ENCODE measurements around the gene HIBCH. TPM values are rescaled to one million over a fixed set of nuclear protein-coding genes. Genes with fewer than 3 reads are reported as not detected.

Gene HIBCH
- total RNA-seq, 2 experiments from 2014 or later, result 15.6 to 29.7 TPM

GRCh38 chr2:190267302-190267701 is 52.3 kb downstream of the HIBCH start:
- TF ChIP-seq CTCF (conservative IDR thresholded peaks at IDR 0.05; ENCODE audit: low read length) (no peak), EZH2phosphoT487 (IDR thresholded peaks at IDR 0.05; ENCODE audit: borderline replicate concordance, low read depth, low read length) (no peak)
- H3K4me1 ChIP-seq (ENCODE audit: insufficient read depth, low read length, poor library complexity, severe bottlenecking), result no peaks in the 10 kb centered on the region
- H3K4me3 ChIP-seq (ENCODE audit: low read depth, low read length, poor library complexity, severe bottlenecking), result no peak overlapping the region
- H3K4me2 ChIP-seq (ENCODE audit: low read length), result no peak overlapping the region
- intact Hi-C loops (cut with micrococcal nuclease; ENCODE audit: unreplicated experiment), result no loop called here
- H3K9me2 ChIP-seq (ENCODE audit: insufficient read depth, low read length), result no peaks in the 10 kb centered on the region
- no peak overlapping the region for H2AFZ ChIP-seq (ENCODE audit: low read length)
- BruUV-seq (replicated peaks), result no TSS peak
- no peak overlapping the region for H3K27ac ChIP-seq (ENCODE audit: low read depth, low read length, poor library complexity, severe bottlenecking)
- ChIA-PET POLR2A (no interaction called here), CTCF (ENCODE audit: unreplicated experiment) (no interaction called here)
- peaks cover 5% of the 10 kb centered on the region; the same call in 1 of the 2 replicates for H3K9me3 ChIP-seq (ENCODE audit: low read length)
- no peaks in the 10 kb centered on the region for H3K79me2 ChIP-seq (ENCODE audit: insufficient read depth, low read depth, low read length)
- DNase-seq (ENCODE audit: low spot score), result no peak
- no peaks in the 10 kb centered on the region for H4K20me1 ChIP-seq (ENCODE audit: insufficient read depth, low read length)
- H3K36me3 ChIP-seq (ENCODE audit: insufficient read depth, low read length), result no peaks in the 10 kb centered on the region

- TF ChIP-seq CTCF (conservative IDR thresholded peaks at IDR 0.05; ENCODE audit: low read length), result no peak
- intact Hi-C loops (cut with micrococcal nuclease; ENCODE audit: unreplicated experiment), result no loop called here
- BruUV-seq (replicated peaks), result no TSS peak
- no peak overlapping the region for H3K4me3 ChIP-seq (ENCODE audit: low read depth, low read length, poor library complexity, severe bottlenecking)
- no peak overlapping the region for H2AFZ ChIP-seq (ENCODE audit: low read length)
- ChIA-PET CTCF (ENCODE audit: unreplicated experiment) (no interaction called here), POLR2A (interaction anchor here (0.6 to 1.5 kb wide), 2 partner anchors 16 to 289 kb away, joined by 3 read pairs; no protein-coding TSS in a partner anchor)
- DNase-seq (ENCODE audit: low spot score), result no peak
- H4K20me1 ChIP-seq (ENCODE audit: insufficient read depth, low read length), result no peaks in the 10 kb centered on the region
- H3K27ac ChIP-seq (ENCODE audit: low read depth, low read length, poor library complexity, severe bottlenecking), result no peak overlapping the region
- H3K9me3 ChIP-seq (ENCODE audit: low read length), result peaks cover 5% of the 10 kb centered on the region; the same call in 1 of the 2 replicates
- H3K36me3 ChIP-seq (ENCODE audit: insufficient read depth, low read length), result no peaks in the 10 kb centered on the region
- H3K4me1 ChIP-seq (ENCODE audit: insufficient read depth, low read length, poor library complexity, severe bottlenecking), result no peaks in the 10 kb centered on the region
- H3K4me2 ChIP-seq (ENCODE audit: low read length), result no peak overlapping the region
- no peaks in the 10 kb centered on the region for H3K79me2 ChIP-seq (ENCODE audit: insufficient read depth, low read depth, low read length)
- H3K9me2 ChIP-seq (ENCODE audit: insufficient read depth, low read length), result no peaks in the 10 kb centered on the region
Observed at GRCh38 chr2:190266314-190266713, 53.3 kb downstream of the HIBCH start.

GRCh38 chr2:190261851-190262250 is 57.8 kb downstream of the HIBCH start:
- ChIA-PET POLR2A (interaction anchor here (0.7 kb wide), 1 partner anchor 62 kb away, joined by 3 read pairs; no protein-coding TSS in a partner anchor), CTCF (ENCODE audit: unreplicated experiment) (no interaction called here)
- Histone ChIP-seq H4K20me1 (ENCODE audit: insufficient read depth, low read length) (no peaks in the 10 kb centered on the region), H3K79me2 (ENCODE audit: insufficient read depth, low read depth, low read length) (no peaks in the 10 kb centered on the region), H3K9me3 (ENCODE audit: low read length) (peaks cover 22% of the 10 kb centered on the region; the same call in 1 of the 2 replicates), H3K4me2 (ENCODE audit: low read length) (no peak overlapping the region), H3K4me3 (ENCODE audit: low read depth, low read length, poor library complexity, severe bottlenecking) (no peak overlapping the region), H2AFZ (ENCODE audit: low read length) (no peak overlapping the region), H3K36me3 (ENCODE audit: insufficient read depth, low read length) (peaks cover 27% of the 10 kb centered on the region), H3K27ac (ENCODE audit: low read depth, low read length, poor library complexity, severe bottlenecking) (no peak overlapping the region), H3K9me2 (ENCODE audit: insufficient read depth, low read length) (no peaks in the 10 kb centered on the region), H3K4me1 (ENCODE audit: insufficient read depth, low read length, poor library complexity, severe bottlenecking) (no peaks in the 10 kb centered on the region)
- no peak for TF ChIP-seq CTCF (conservative IDR thresholded peaks at IDR 0.05; ENCODE audit: low read length)
- no peak for TF ChIP-seq EZH2phosphoT487 (IDR thresholded peaks at IDR 0.05; ENCODE audit: borderline replicate concordance, low read depth, low read length)
- no TSS peak for BruUV-seq (replicated peaks)
- intact Hi-C loops (cut with micrococcal nuclease; ENCODE audit: unreplicated experiment), result no loop called here
- no peak for DNase-seq (ENCODE audit: low spot score)
